SK-N-SH (cell line): ENCODE results near the gene MPPED2. TPM values are rescaled to one million over a fixed set of nuclear protein-coding genes. Genes with fewer than 3 reads are reported as not detected.

ENCODE experiments used
- CTCF ChIA-PET: fragments of 300-600, 350-600 bp; formaldehyde crosslinking; extraction: SDS; loops from one replicate; lab custom pipeline; 2021; lab: Yijun Ruan, JAX
- POLR2A ChIA-PET: fragments of 350-600 bp; sonication (Branson Sonifier 250); formaldehyde crosslinking; extraction: SDS; loops from one replicate; lab custom pipeline; 2020; ENCODE audit warnings: antibody characterized with exemption, inconsistent platforms; lab: Yijun Ruan, JAX
- DNase-seq: peaks from one replicate; pipeline ENCODE4 v3.0.0; 2012
- H2AFZ ChIP-seq: fragments of 200-600 bp; sonication (generic); 2 replicates; pipeline ENCODE4 v1.8.1; 2016; ENCODE audit warnings: antibody characterized with exemption, mild to moderate bottlenecking, low read depth
- H3F3A ChIP-seq: fragments of 200-600 bp; sonication (generic); replicated peaks from 2 replicates; pipeline ENCODE3; 2016; ENCODE audit warnings: antibody characterized with exemption, mild to moderate bottlenecking; ENCODE audit not compliant: insufficient read depth
- H3K27ac ChIP-seq, 2 experiments: fragments of 200-500 bp in 1 of 2; fragments of 200-600 bp in 1 of 2; sonication (Bioruptor generic) in 1 of 2; sonication (generic), shearing (Covaris generic) in 1 of 2; 2 replicates each; pipeline versions ENCODE4 v1.5.1 to v1.6.1; 2014 to 2016; ENCODE audit warnings: low read depth in 2 of 2, inconsistent platforms in 1 of 2, low read length in 1 of 2, mild to moderate bottlenecking in 1 of 2, mixed read lengths in 1 of 2
- H3K27me3 ChIP-seq: fragments of 200-600 bp; sonication (generic), shearing (Covaris generic); 2 replicates; pipeline ENCODE4 v1.6.1; 2016; ENCODE audit warnings: mixed run types; ENCODE audit not compliant: insufficient read depth
- H3K36me3 ChIP-seq, 2 experiments: fragments of 200-500 bp in 1 of 2; fragments of 200-600 bp in 1 of 2; sonication (Bioruptor generic) in 1 of 2; sonication (generic) in 1 of 2; replicated peaks in 1 of 2; 2 replicates each; pipeline versions ENCODE3 to v1.5.1; 2014 to 2016; ENCODE audit warnings: low read length in 1 of 2, mild to moderate bottlenecking in 1 of 2; ENCODE audit not compliant: insufficient read depth in 2 of 2, control insufficient read depth in 1 of 2
- H3K4me1 ChIP-seq, 2 experiments: fragments of 200-500 bp in 1 of 2; fragments of 200-600 bp in 1 of 2; sonication (Bioruptor generic) in 1 of 2; sonication (generic), shearing (Covaris generic) in 1 of 2; 2 replicates each; pipeline versions ENCODE4 v1.5.1 to v1.6.1; 2014 to 2016; ENCODE audit warnings: low read depth in 1 of 2, low read length in 1 of 2, mixed run types in 1 of 2; ENCODE audit not compliant: insufficient read depth in 2 of 2, control insufficient read depth in 1 of 2
- H3K4me2 ChIP-seq: fragments of 200-600 bp; sonication (generic), shearing (Covaris generic); 2 replicates; pipeline ENCODE4 v1.6.1; 2017; ENCODE audit warnings: mixed run types
- H3K4me3 ChIP-seq, 2 experiments: fragments of 200-500 bp in 1 of 2; fragments of 200-600 bp in 1 of 2; sonication (Bioruptor generic) in 1 of 2; sonication (generic), shearing (Covaris generic) in 1 of 2; 2 replicates each; pipeline versions ENCODE4 v1.5.1 to v1.8.1; 2014 to 2016; ENCODE audit warnings: low read depth in 2 of 2, inconsistent platforms in 1 of 2, low read length in 1 of 2, mild to moderate bottlenecking in 1 of 2, mixed read lengths in 1 of 2, moderate library complexity in 1 of 2
- H3K79me2 ChIP-seq: fragments of 200-600 bp; sonication (generic); 2 replicates; pipeline ENCODE4 v1.8.1; 2017; ENCODE audit warnings: mild to moderate bottlenecking; ENCODE audit not compliant: insufficient read depth
- H3K9ac ChIP-seq: fragments of 200-600 bp; sonication (generic); 2 replicates; pipeline ENCODE4 v1.6.1; 2017; ENCODE audit warnings: mixed run types
- H3K9me2 ChIP-seq: fragments of 200-600 bp; sonication (generic); 2 replicates; pipeline ENCODE4 v1.6.1; 2017; ENCODE audit warnings: mixed run types
- H3K9me3 ChIP-seq: fragments of 200-600 bp; sonication (generic); 2 replicates; pipeline ENCODE4 v1.6.1; 2017; ENCODE audit warnings: mixed run types, mild to moderate bottlenecking, moderate library complexity
- H4K20me1 ChIP-seq: fragments of 200-600 bp; sonication (generic); 2 replicates; pipeline ENCODE4 v1.6.1; 2017; ENCODE audit warnings: mild to moderate bottlenecking, mixed run types; ENCODE audit not compliant: insufficient read depth
- ELF1 ChIP-seq: IDR thresholded peaks from 2 replicates; pipeline ENCODE4 v1.4.0; 2012
- FOXJ3 ChIP-seq: sonication (generic); formaldehyde crosslinking; IDR thresholded peaks from 2 replicates; pipeline ENCODE4 v1.5.1; 2020; ENCODE audit warnings: mild to moderate bottlenecking, missing genetic modification reagents
- FOXM1 ChIP-seq: IDR thresholded peaks from 2 replicates; pipeline ENCODE4 v1.4.0; 2012; ENCODE audit warnings: low read depth, mild to moderate bottlenecking
- GABPA ChIP-seq: IDR thresholded peaks from 2 replicates; pipeline ENCODE4 v1.4.0; 2012; ENCODE audit warnings: low read depth, mild to moderate bottlenecking
- GATA2 ChIP-seq: sonication (generic); formaldehyde crosslinking; IDR thresholded peaks from 2 replicates; pipeline ENCODE4 v1.5.0; 2020; ENCODE audit warnings: mild to moderate bottlenecking, missing genetic modification reagents
- POLR2AphosphoS5 ChIP-seq: IDR thresholded peaks from 2 replicates; pipeline ENCODE4 v1.6.1; 2012; ENCODE audit warnings: low read depth, low read length
- RAD21 ChIP-seq: IDR thresholded peaks from 2 replicates; pipeline ENCODE4 v1.6.1; 2012; ENCODE audit warnings: mild to moderate bottlenecking, low read length
- RCOR1 ChIP-seq: fragments of 150-350 bp; IDR thresholded peaks from 2 replicates; pipeline ENCODE4 v1.6.1; 2017; ENCODE audit warnings: antibody characterized with exemption, low read length
- RFX5 ChIP-seq: IDR thresholded peaks from 2 replicates; pipeline ENCODE4 v1.6.1; 2012; ENCODE audit warnings: mild to moderate bottlenecking, improper control_type of control experiment, low read length
- RXRA ChIP-seq: IDR thresholded peaks from 2 replicates; pipeline ENCODE4 v1.4.0; 2012; ENCODE audit warnings: low read depth, mild to moderate bottlenecking, borderline replicate concordance
- SIN3A ChIP-seq: IDR thresholded peaks from 2 replicates; pipeline ENCODE4 v1.6.1; 2012; ENCODE audit warnings: low read depth, mild to moderate bottlenecking, low read length, moderate library complexity, borderline replicate concordance
- SMC3 ChIP-seq: IDR thresholded peaks from 2 replicates; pipeline ENCODE4 v1.6.1; 2012; ENCODE audit warnings: low read depth, low read length, improper control_type of control experiment
- TAF1 ChIP-seq: IDR thresholded peaks from 2 replicates; pipeline ENCODE4 v1.6.1; 2012; ENCODE audit warnings: low read depth, mild to moderate bottlenecking, low read length, moderate library complexity, borderline replicate concordance
- TCF12 ChIP-seq: IDR thresholded peaks from 2 replicates; pipeline ENCODE4 v1.4.0; 2012
- TEAD4 ChIP-seq: IDR thresholded peaks from 2 replicates; pipeline ENCODE4 v1.4.0; 2012; ENCODE audit warnings: mild to moderate bottlenecking, borderline replicate concordance; ENCODE audit not compliant: insufficient read depth
- YY1 ChIP-seq: IDR thresholded peaks from 2 replicates; pipeline ENCODE4 v1.4.0; 2012; ENCODE audit warnings: low read depth, mild to moderate bottlenecking
- WGBS: methylation state at CpG from one replicate; pipeline ENCODE4 v1.1.6; 2017; ENCODE audit warnings: low lambda C conversion rate; 5-methylcytosine and 5-hydroxymethylcytosine counted together
- polyA plus RNA-seq, 3 experiments: library from polyadenylated mRNA; depleted of rRNA; stranded (reverse); fragments of >200 nt; gene quantifications; 2 replicates each; pipeline ENCODE4 v1.2.3, GENCODE V29; 2012
- TF ChIP-seq, protein P1 (sequence below): IDR thresholded peaks from 2 replicates; pipeline ENCODE4; 2012
- TF ChIP-seq, protein P2 (sequence below): IDR thresholded peaks from 2 replicates; pipeline ENCODE4 v1.4.0; 2012; ENCODE audit warnings: low read depth
- TF ChIP-seq, protein P3 (sequence below): fragments of 150-350 bp; IDR thresholded peaks from 2 replicates; pipeline ENCODE4 v1.6.1; 2017; ENCODE audit warnings: antibody characterized with exemption, low read length, low read depth, borderline replicate concordance

Gene MPPED2
- polyA plus RNA-seq, 1 of the 3 experiments (the other 2 are of a cell fraction) = 0.05 TPM

DNA sequence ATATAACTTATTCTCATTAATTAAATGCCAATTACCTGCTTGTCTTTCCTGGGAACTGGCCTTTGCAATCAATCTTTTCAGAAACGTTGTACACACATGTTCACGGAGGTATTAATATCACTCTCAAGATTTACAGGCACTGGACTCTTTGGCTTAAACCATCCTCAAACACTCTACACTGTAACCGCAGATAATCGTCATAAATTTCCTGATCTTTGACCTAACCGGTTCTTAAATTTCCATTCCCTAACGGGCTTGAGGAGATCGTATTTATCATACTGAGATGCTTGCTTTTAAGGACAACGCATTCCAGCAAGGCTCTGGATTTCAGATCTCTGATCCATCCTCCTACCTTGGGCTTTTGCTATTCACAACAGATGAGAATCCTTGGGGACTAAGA is 190.4 kb downstream of the MPPED2 start (continued):
- TF ChIP-seq GATA2 (CRISPR knock-in tag) = no peak
- no peak for TF ChIP-seq YY1
- no peak for TF ChIP-seq FOXJ3 (CRISPR knock-in tag)
- TF ChIP-seq, protein P1, sequence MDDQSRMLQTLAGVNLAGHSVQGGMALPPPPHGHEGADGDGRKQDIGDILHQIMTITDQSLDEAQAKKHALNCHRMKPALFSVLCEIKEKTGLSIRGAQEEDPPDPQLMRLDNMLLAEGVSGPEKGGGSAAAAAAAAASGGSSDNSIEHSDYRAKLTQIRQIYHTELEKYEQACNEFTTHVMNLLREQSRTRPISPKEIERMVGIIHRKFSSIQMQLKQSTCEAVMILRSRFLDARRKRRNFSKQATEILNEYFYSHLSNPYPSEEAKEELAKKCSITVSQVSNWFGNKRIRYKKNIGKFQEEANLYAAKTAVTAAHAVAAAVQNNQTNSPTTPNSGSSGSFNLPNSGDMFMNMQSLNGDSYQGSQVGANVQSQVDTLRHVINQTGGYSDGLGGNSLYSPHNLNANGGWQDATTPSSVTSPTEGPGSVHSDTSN = no peak
- TF ChIP-seq, protein P2, sequence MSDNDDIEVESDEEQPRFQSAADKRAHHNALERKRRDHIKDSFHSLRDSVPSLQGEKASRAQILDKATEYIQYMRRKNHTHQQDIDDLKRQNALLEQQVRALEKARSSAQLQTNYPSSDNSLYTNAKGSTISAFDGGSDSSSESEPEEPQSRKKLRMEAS = no peak
- TF ChIP-seq TCF12 = no peak
- no peak for TF ChIP-seq RAD21

DNA sequence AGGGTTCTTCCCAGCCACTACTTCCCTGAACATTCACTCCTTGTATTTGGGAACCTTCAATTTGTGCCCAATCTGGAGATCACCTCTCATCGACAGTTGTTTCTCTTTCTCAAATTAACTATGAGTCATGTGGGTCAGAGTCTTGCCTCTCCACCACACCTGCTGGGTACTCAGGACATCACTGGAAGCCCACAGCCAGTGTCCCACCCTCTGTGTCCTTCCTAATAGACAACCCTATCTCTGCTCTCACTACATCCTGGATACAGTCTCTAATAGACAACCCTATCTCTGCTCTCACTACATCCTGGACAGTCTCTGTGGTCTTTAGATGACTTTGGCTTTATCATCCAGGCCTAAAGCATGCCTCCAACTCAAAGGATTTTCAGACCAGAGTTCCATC is 193.1 kb downstream of the MPPED2 start:
- no peak overlapping the region for H3K9ac ChIP-seq
- POLR2A ChIA-PET = no interaction called here
- 50% methylated on average over 1 of the region's 1 CpG for WGBS
- H3K4me2 ChIP-seq = no peak overlapping the region
- H4K20me1 ChIP-seq = no peaks in the 10 kb centered on the region
- CTCF ChIA-PET = no interaction called here
- peaks cover 0 to 3% of the 10 kb centered on the region in 2 experiments; a peak in 2 of 4 replicates for H3K4me1 ChIP-seq
- H3K27ac ChIP-seq = no peak overlapping the region
- no peaks in the 10 kb centered on the region for H3F3A ChIP-seq
- H3K79me2 ChIP-seq = no peaks in the 10 kb centered on the region
- no peaks in the 10 kb centered on the region; the same call in 1 of the 2 replicates for H3K9me2 ChIP-seq
- DNase-seq = no peak
- H3K27me3 ChIP-seq = no peaks in the 10 kb centered on the region
- H3K36me3 ChIP-seq = no peaks in the 10 kb centered on the region
- TF ChIP-seq, protein P3, sequence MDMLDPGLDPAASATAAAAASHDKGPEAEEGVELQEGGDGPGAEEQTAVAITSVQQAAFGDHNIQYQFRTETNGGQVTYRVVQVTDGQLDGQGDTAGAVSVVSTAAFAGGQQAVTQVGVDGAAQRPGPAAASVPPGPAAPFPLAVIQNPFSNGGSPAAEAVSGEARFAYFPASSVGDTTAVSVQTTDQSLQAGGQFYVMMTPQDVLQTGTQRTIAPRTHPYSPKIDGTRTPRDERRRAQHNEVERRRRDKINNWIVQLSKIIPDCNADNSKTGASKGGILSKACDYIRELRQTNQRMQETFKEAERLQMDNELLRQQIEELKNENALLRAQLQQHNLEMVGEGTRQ = no peak
- TF ChIP-seq RFX5 (no peak), TEAD4 (no peak), YY1 (no peak), TCF12 (no peak), ELF1 (no peak), RCOR1 (no peak)
- TF ChIP-seq, protein P2 = no peak
- H2AFZ ChIP-seq = no peak overlapping the region
- no peak overlapping the region for H3K4me3 ChIP-seq
- H3K9me3 ChIP-seq = no peaks in the 10 kb centered on the region

DNA sequence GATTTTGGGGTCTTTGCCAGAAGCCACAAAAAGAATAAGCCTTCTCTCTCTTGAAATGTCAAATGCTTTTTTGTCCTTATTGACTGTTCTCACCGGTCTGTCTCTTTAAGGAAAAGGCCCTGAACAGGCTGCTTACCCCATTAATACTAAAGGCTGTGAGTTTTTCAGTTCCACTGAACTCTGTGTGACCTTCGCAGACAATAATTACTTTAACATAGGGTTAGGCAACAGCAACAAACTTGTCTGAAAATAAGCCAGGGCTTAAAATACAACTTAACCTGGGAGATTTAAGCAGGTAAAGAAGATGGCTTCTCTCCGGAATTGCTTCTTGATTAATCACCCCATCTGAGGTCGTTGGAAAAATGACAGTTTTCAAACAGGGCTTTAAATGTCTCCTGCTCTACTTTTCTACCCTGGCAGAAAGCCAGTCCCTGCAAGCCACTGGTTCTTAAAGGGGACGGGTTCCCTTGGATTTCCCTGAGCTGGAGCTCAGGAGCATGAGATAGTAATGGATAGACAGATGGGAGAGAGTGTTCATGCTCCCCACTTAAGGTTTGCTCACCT is 193.8 kb downstream of the MPPED2 start:
- ChIA-PET POLR2A (no interaction called here), CTCF (no interaction called here)
- 15% methylated on average over 5 of the region's 5 CpGs for WGBS
- H3K4me3 ChIP-seq = no peak overlapping the region
- peaks cover 0 to 3% of the 10 kb centered on the region in 2 experiments; a peak in 2 of 4 replicates for H3K4me1 ChIP-seq
- H3K9ac ChIP-seq = no peak overlapping the region
- no peak for DNase-seq
- no peak overlapping the region for H3K27ac ChIP-seq
- H3F3A ChIP-seq = no peaks in the 10 kb centered on the region
- H3K4me2 ChIP-seq = no peak overlapping the region
- no peak for TF ChIP-seq FOXM1
- TF ChIP-seq YY1 = no peak
- no peak for TF ChIP-seq GABPA
- no peak for TF ChIP-seq TAF1
- TF ChIP-seq SIN3A = no peak
- TF ChIP-seq RXRA = no peak
- no peak for TF ChIP-seq POLR2AphosphoS5
- no peak for TF ChIP-seq SMC3
- TF ChIP-seq ELF1 = no peak
- no peak overlapping the region for H2AFZ ChIP-seq
- H3K79me2 ChIP-seq = no peaks in the 10 kb centered on the region
- no peaks in the 10 kb centered on the region for H3K9me3 ChIP-seq
- no peaks in the 10 kb centered on the region for H3K27me3 ChIP-seq
- no peaks in the 10 kb centered on the region for H3K36me3 ChIP-seq
- H4K20me1 ChIP-seq = no peaks in the 10 kb centered on the region
- H3K9me2 ChIP-seq = no peaks in the 10 kb centered on the region; the same call in 1 of the 2 replicates
